Iris pigment epithelial cell (primary cell): ENCODE results near the gene DSEL.

Source experiments
- DNase-seq: peaks from one replicate; pipeline ENCODE4 v3.0.0-alpha.2; 2011; ENCODE audit warnings: low read depth

Gene DSEL

DNA sequence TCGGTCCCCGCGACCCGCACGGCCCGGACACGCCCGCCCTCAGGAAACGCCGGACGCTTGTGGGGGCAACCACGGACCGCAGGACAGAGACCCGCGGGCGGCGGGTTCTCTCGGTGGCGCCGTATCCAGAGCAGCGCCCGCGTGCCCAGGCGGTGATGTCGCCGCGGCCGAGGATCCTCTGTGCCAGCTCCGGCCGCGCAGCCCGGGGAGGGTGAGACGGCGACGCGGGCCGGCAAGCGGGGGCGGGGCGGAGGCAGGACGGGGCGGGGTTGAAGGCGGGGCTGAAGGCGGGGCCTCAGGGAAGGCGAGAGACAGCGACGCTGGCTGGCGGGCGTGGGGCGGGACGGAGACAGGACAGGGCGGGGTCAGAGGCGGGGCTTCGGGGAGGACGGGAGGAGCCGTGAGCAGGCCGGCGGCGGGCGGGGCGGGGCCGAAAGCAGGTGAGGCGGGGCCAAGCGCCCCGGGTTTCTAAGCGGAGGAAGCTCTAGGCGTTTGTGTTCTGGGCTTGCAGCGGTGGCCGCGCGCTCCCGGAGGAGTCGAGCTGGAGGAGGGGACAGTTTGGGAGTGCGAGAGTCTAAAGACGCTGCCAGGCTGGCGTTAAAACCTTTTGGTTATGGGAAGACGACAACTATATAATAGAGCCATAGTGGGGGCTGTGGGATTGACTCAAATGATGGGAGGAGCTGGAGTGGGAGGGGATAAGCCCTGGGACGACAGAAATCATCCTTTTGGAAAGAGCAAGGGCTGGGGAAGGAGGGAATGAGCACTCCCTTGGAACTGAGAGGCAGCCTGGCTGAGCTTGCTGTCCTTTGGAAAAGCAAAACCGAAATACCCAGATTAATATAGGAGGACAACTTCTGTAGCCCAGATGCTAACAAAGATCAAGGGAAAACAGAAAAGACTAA, at the start of gene DSEL:
Gene DSEL, minus strand, starts transcription at position 182 of the 905 bp plus-strand sequence. CDS start 2,112 bp downstream, outside the sequence.
- peak; percentile 96 for DNase-seq

DNA sequence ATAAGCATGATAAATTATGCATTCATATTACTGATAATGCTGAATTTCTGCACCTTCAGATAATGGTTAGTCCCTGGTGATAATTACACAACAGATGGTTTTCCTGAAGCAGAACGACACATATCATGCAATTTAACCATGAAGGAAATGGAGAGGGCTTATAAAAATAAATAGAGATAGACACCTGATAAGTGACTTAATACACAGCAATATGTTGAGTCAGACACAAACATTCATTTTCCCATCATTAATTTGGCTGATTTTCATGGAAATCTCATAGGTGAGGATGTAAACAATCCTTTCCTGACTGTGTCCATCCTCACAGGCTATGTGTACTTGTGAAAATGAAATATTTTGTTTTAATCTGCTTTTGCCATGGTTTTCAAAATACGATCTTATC, 36.9 kb upstream of the DSEL start:
- peak; percentile 49 for DNase-seq

DNA sequence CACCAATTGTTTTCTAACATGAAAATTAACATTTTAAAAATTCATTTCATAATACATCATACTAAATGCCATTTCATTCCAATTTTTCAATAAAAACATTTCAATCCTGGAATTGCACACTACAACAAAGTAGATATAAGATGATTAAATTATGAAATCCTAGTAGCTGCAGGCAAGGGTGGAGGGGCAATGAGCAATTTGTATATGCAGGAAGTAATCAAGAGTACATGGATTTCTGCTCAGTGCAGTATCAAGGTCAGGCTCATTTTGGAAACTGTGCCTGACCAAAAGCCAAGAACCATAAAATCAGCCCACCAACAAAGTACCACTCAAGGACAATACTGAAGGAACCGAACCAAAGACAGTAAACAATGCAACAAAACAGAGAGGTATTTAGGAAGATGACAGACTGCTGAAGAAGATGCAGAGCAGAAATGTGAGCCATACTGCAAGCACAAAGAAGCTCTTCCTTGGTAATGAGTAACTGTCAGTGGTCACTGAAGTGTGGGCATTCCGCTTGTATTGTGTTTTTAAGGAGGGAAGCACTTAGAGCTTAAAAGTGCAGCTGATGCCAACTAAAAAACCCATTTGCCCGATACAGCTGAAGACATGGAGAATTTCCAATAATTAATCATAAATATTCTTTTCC, 34.5 kb upstream of the DSEL start:
- no peak for DNase-seq

DNA sequence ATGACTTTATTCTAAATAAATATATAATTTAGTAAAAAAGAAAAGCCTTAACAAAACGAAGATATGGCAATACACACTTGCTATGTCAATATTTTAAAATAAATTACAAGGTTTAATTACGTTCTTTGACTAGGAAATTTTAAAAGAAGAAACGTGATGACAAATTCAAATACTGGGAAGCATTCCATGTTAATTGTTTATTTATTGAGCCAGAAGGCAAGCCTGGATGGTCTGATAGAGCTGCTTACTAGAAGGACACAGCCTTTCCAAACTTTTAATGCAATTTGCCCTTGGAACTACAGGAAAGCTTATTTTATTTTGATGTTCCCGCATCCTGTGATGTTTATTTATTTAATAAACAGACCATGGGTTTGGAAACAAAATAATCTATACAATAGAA, 33.4 kb upstream of the DSEL start:
- DNase-seq, result no peak

DNA sequence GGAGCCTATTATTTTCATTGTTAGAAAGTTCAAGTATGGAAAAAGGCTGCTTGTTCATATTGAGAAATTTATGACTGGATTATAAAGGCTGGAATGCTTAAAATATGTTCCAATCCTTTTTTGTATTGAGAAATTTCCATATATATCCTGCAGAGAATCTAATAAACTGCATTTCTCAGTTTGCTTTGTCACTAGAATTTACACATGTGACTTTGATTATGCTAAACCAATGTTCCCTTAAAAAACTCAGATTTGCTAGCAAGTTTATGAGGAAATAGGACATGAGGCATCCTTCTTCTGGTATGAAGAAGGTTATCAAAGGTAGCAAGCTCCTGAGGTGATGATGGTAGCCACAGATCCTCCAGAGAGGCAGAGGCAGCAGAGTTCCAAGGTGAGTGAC, 29.2 kb upstream of the DSEL start:
- DNase-seq, result no peak

DNA sequence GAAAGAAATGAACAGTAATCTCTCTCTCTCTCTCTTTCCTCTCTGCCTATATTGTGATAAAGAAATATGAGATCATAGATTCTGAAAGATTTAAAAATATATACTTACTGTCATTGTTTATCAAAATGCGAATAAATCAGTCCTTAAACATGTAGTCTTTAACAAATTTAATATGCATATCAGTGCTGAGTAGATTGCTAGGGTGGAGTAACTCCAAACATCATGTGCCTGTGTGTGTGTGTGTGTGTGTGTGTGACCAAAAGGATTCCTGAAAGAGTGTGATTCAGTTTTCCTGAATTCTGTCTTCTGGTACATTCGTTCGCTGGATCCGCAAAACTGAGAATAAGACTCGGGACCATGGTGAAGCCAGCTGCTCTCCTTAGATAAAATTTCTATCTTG, 24.0 kb upstream of the DSEL start:
- DNase-seq, result no peak

DNA sequence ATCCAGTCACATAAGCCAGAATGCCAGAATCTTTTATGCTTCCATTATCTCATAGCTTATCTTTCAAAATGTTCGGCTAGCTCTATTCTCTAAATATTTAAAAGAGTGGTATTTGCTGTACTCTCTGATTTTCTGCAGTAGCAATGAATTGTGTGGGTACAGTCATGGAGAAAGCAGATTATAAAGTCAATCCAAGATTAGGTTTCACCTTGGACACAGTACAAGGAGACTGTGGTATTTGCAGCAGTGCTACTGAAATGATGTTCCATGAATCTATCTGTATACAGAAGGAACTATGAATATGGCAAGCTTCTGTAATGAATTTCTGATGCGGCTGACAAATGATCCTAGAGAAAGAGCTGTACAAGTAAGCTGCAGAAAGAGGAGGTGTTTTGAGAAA, 15.4 kb upstream of the DSEL start:
- DNase-seq, result no peak

DNA sequence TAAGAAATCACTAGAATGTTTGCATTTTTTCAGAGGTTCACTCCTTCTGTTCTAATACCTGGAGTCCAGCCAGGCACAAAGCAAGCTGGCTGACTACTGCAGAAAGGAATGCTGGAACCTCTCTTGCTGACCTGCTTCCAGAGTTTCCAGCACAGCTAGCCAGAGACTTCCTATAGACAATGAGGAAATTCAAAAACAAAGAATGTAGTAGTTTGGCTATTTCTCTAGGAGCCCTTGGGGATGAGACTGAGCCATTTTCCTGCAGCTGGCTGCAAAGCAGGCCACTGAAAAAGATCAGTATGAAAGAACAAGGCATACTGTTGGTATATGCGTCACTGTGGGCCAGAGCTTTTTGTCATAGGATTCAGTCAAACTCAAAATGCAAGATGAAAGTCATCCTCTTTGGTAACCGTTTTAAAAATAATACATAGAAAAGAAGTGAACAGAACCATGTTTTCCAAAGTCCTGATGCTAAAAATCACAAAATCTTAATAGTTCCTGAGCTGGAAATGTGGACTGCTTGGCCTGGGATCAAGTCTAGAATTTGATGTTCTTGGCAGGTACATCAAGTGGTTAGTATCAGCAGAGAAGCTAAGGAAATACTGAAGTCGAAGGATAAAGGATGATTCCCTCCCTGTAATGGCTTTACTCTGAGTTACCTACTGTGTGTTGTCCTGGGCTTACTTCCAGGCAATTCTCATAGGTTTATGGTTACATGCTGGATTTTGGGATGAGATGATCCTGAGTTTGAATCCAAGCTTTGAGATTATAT, 9.0 kb upstream of the DSEL start:
- DNase-seq, result peak; percentile 98

DNA sequence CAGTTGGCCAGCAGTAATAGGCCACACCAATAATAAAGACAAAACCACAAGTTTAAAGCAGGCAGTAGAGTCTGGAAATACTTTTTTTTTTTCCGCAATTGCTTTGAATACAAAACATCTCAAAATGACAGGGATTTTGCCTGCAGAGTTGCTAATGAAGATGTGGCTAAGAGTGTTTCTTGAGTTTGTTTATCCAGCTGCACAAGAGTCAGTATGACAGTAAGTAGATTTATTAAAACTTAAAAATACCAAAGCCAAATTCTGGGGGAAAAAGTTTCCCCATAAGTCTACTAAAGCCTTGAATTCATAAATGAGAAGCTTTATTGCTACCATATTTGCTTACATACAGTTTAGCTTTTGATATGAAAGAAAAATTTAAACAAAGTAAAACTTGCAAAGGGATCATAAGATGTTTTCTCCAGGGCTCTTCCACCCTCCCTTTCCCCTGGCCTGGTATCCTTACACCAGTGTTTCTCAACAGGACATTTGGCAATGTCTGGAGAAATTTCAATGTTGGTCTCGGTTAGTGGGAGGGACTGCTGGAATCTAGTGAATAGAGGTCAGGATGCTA, 3.9 kb upstream of the DSEL start:
- DNase-seq, result peak; percentile 80

DNA sequence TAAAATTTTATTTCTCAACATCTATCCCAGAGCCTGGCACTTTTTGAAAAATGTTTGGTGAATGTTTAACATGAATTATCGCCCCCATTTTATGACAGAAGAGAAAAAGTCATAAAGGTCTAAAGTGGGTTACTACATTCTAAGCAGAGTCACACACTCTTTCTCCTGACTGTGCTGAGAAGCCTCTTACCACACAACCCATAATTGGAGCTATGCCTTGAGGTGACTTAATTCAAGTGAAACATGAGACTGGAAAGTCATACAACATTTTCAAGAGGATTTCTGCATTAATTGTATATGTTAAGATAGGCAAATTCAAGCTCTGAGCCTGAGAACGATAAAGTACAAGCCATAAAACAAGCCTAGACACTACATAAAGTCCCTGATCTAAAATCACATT, 3.1 kb upstream of the DSEL start:
- peak; percentile 92 for DNase-seq

DNA sequence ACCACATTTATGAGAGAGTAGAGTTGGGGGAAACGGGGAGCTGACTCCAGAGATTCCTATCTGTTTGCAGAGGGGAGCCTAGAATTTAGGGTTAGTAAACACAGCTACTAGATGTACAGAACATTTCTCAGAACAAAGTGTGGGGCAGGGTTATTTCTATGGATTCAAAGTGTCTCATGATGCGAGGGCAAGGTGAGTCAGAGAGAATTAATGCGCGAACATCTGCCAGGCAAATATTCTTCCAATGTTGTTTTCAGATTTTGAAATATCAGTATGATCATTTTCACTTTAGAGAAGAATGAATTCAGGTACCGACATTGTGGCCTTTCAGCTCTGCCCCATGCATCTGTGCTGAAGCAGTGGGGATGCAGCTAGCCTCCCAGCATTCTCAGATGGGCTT, 2.0 kb upstream of the DSEL start:
- DNase-seq, result no peak

DNA sequence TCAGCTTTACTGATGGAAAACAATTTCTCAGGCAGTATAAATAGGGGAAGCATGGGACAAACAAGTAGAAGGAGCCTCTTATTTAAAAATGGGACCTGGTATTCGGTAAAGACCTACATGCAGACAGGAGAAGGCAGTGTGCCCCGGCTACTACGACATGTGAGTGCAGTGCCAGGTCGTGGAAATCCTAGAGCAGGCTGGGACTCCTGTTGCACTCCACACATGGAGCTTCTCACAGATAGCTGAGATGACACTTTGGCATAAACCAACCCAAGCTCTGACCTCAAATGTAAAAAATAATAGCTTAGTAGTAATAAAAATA, 885 bp upstream of the DSEL start:
- no peak for DNase-seq

DNA sequence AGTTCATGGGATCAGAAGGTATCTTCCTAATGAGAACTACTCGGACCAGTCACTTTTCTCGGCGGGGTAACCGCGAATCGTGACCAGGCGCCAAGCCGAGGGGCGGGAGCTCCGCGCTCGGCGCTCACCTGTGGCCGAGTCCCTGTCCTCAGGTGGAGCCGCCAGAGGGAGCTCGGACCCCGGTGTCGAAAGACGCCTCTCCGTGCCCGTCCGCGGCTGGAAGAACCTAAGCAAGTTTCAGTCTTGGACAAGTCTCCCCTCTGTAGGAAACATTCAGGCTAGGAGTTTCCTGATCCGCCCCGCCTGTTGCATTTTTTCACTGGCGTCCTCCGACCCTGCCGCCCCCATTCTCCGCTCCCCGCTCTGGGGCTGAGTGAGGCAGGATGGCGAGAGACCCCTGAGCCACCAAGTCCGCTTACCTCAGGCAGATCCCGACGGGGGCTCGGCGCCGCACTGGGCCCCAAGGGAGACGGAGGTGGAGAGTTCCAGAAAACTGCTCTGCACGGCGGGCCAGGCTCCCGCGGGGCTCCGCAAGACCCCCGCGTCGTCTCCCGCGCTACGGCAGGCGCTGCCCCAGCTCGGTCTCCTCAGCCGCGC, 480 bp downstream of the DSEL start:
- DNase-seq, result peak; percentile 90

DNA sequence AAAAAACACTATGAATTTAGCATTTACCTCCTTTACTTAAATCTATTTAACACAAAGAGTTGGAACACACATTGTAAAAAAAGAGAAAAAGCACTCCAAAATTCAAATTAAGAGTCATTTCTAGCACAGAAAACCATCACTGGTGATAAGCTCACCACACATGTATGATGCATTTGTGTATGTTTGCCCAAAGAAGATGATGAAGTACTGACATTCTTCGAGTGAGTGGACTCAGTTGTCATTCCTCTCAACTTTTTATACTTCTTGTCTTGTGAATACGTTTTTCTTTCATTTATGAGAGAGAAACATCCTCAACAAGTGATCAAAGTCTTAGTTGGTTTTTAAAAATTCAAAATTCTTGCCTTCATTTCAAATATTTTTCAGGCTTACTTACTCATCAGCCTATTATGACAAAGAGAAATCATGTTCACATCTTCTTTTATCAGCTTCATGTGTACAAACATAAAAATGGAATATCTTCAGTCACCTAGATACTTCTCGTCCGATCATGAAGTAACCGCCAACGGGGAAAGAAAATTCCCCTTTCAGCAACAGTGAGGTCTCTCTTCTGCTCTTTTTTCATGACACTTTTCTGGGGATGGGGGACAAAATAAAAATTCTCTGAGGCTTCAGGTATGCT, 1.5 kb downstream of the DSEL start:
- peak; percentile 58 for DNase-seq

DNA sequence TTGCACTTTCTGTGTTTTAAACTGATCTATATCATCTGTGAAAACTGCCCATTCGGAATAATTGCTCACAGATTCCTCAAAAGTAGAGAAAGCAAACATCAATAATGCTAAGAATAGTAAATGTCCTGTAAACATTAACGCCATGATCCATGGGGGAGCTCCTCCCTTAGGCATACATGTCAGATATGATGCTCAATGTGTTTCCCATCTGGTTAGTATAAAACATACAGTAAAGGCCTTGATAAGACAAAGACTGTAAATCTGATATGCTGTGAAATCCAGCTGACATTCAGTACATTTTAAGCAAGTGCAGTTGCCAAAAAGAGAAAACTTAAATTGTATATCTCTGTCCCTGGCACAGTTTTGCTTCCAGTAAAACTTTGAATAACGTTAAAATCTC, 2.1 kb downstream of the DSEL start:
- no peak for DNase-seq

DNA sequence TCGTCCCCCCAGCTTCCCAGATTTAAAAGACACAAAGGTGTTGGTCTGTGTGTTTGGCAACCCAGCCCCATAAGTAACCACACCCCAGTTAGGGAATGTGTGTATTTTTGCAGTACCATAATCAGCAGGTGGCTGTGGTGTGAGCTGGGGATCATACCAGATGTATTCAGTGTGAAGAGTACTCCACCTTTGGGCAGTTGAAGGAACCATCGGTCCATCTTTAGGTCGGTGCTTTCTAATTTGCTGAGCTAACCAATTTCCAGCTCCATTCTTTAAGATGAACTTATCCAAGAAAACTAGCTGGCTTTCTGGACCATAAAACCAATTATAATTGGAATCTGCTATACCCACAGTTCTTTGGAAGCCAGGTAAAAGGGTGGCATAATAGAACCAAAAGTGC, 3.2 kb downstream of the DSEL start:
- peak; percentile 54 for DNase-seq

DNA sequence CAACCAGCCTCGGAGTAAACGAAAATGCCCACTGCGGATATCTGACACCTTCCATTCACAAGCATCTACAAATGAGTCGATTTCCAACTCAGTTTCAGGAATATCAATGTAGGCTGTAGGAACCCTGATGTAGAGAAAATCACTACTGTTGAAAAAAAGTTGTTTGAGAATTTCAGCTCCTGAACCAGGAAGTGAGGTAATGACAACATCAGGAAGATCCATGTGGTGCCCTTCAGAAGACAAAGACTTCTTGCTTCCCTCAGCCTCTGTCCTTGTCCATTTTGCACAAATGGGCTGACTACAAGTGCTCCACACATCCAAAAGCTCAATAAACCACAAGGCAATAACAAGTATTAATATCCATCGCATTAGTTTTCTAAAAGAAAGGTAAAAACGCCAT, 4.7 kb downstream of the DSEL start:
- no peak for DNase-seq

DNA sequence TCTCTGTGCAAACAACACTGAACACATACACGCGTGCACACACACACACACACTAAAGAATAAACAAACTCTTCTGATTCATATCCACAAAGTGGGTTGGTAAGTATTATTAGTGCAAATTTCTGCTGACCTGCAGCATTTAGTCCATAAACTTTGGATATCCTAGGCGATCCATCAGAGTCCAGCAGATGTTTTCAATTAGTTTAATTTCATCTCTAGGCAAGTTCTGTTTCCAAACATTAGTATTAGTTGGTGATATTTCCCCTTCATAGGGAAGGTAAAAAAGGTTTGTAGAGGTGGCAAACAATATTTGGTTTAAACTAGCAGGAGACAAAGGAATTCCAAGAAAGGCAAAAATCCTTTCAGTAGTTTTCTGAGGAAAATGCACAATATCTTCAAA, 5.7 kb downstream of the DSEL start:
- no peak for DNase-seq

DNA sequence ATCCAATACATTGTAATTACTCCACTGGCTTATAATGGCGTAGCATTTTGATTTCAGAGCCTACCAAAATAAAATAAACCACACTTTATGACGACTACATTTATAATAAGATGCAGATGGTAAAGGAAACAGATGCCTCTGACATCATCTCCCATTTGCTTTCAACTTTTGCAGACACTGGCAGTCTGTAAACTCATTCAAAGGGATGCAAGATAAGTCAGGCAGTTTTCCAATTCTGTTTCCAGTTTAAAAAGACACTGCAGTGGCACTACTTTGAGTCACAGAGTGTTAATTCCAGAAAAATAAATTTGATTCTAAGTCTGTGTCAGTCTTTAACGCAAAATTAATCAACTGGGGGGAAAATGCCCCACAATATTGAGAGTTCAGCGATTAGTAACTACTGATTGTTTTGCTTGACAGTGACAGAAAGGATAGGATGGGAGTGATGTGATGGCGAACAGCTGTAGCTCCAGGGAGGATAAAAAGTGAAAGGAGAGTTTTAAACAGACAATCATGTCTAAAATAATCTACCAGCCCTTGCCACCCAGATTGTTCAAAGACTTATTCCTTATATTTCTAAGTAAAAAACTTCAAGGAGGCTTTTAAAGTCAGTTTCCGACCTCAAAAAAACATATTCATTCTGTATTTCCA, 6.7 kb downstream of the DSEL start:
- DNase-seq, result peak; percentile 49

DNA sequence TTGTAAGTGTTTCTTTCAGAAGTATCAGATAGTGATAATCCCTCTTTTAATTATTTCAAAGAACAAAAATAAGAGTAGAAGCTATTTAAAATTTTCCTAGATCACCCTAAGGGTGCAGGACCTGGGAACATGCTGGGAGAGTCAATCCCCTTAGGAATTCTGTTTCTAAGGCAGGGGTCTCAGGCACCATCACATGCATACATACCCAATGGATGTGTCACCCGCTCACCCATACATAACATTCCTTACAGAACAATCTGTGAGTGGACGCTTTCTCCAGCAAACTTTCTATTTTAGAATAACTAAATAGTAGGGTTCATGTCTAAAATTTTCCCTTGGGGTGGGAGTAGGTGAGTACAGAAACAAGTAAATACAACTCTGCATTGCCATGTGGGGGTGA, 8.4 kb downstream of the DSEL start:
- peak; percentile 43 for DNase-seq

DNA sequence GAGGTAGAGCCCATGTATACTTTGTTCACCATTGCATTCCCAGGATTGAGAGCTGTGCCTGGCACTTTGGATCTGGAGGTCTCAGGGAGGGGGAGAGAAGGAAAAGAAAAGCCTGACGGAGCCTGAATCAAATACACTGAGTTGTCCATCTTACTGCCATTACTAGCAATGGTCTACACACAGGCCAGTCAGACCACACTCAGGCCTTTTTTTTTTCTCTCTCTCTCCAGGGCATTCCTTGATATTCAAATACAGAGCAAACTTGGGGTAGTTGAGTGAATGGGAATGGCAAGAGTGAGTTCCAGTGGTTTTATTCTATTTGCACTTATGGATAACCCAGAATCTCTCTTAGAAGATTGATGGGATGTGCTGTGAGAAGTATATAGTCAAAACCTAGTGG, 11.8 kb downstream of the DSEL start:
- DNase-seq, result no peak
